HepG2 (cell line): Measurements from ENCODE around the gene PCDH12. TPM values are rescaled to one million over a fixed set of nuclear protein-coding genes. Genes with fewer than 3 reads are reported as not detected.

Experiments used
- ATAC-seq: fragments of 200-7000 bp; cut with Tn5 transposase; 3 replicates; pipeline ENCODE4 v1.9.1; 2020; ENCODE audit warnings: mild to moderate bottlenecking, moderate library complexity
- BruUV-seq: library from RNA; stranded (reverse); fragments of 400-500 nt; replicated peaks from 2 replicates; lab custom pipeline; 2021; lab: Mats Ljungman, UMichigan
- CTCF ChIA-PET: fragments of 300-600 bp; formaldehyde crosslinking; extraction: SDS; loops from one replicate; lab custom pipeline; 2021; ENCODE audit warnings: low total read pairs, inconsistent platforms, low intra/inter-chr PET ratio; lab: Yijun Ruan, JAX
- POLR2A ChIA-PET: fragments of 350-600 bp; sonication (Branson Sonifier 250); formaldehyde crosslinking; loops from one replicate; lab custom pipeline; 2020; ENCODE audit warnings: antibody characterized with exemption, inconsistent platforms; lab: Yijun Ruan, JAX
- DNase-seq: peaks from one replicate; pipeline ENCODE4 v3.0.0-alpha.2; 2015; ENCODE audit warnings: low spot score
- FAIRE-seq: peaks from 3 replicates; lab custom pipeline; 2011; peaks lifted over from hg19 to GRCh38; lab: Jason Lieb, UNC
- H2AFZ ChIP-seq: one replicate; pipeline ENCODE4 v1.6.1; 2011; ENCODE audit warnings: low read length, inconsistent platforms
- H3K27ac ChIP-seq: fragments of 300-600 bp; 3 replicates; pipeline ENCODE4 v1.8.0; 2011; ENCODE audit warnings: mixed run types, mild to moderate bottlenecking, mixed read lengths, low read length, inconsistent platforms; ENCODE audit not compliant: insufficient read depth; ENCODE audit errors: extremely low read length
- H3K27me3 ChIP-seq, 2 experiments: fragments of 200-600 bp in 1 of 2; 2 replicates in 1 of 2; 3 replicates in 1 of 2; pipeline versions ENCODE4 v1.6.0 to v1.8.0; 2011; ENCODE audit warnings: low read length in 2 of 2, mild to moderate bottlenecking in 2 of 2, moderate library complexity in 2 of 2, inconsistent platforms in 1 of 2; ENCODE audit not compliant: insufficient read depth in 2 of 2, control insufficient read depth in 1 of 2
- H3K36me3 ChIP-seq, 2 experiments: fragments of 200-600 bp in 1 of 2; replicated peaks in 1 of 2; 2 replicates in 1 of 2; 3 replicates in 1 of 2; pipeline versions ENCODE4 v1.5.1 to v1.8.0; 2011; ENCODE audit warnings: low read length in 2 of 2, inconsistent platforms in 1 of 2; ENCODE audit not compliant: insufficient read depth in 2 of 2, control insufficient read depth in 1 of 2
- H3K4me1 ChIP-seq: 2 replicates; pipeline ENCODE4 v1.5.1; 2012; ENCODE audit warnings: low read length, inconsistent platforms; ENCODE audit not compliant: insufficient read depth
- H3K4me2 ChIP-seq: 2 replicates; pipeline ENCODE4 v1.6.0; 2011; ENCODE audit warnings: low read depth, low read length, inconsistent platforms
- H3K4me3 ChIP-seq, 3 experiments: fragments of 200-600 bp in 1 of 3; sonication (generic), shearing (Covaris generic) in 1 of 3; replicated peaks in 1 of 3; 2 replicates each; pipeline ENCODE4 v1.5.1; 2011 to 2016; ENCODE audit warnings: low read length in 3 of 3, inconsistent platforms in 2 of 3, low read depth in 2 of 3, mild to moderate bottlenecking in 2 of 3, control low read depth in 1 of 3, mixed read lengths in 1 of 3; ENCODE audit not compliant: insufficient read depth in 1 of 3
- H3K79me2 ChIP-seq: one replicate; pipeline ENCODE4 v1.6.1; 2011; ENCODE audit warnings: low read length, inconsistent platforms; ENCODE audit not compliant: insufficient read depth
- H3K9ac ChIP-seq: 2 replicates; pipeline ENCODE4 v1.6.0; 2011; ENCODE audit warnings: mild to moderate bottlenecking, low read depth, low read length, inconsistent platforms; ENCODE audit not compliant: insufficient read depth
- H3K9me3 ChIP-seq: 2 replicates; pipeline ENCODE4 v1.5.1; 2012; ENCODE audit warnings: mild to moderate bottlenecking, low read length
- H4K20me1 ChIP-seq: 2 replicates; pipeline ENCODE4 v1.6.0; 2011; ENCODE audit warnings: inconsistent platforms, mild to moderate bottlenecking, low read length, moderate library complexity; ENCODE audit not compliant: insufficient read depth
- ATRX ChIP-seq: sonication (generic); formaldehyde crosslinking; IDR thresholded peaks from 2 replicates; pipeline ENCODE4 v1.4.0; 2020; ENCODE audit warnings: missing genetic modification reagents, borderline replicate concordance
- CBFB ChIP-seq: sonication (generic); formaldehyde crosslinking; IDR thresholded peaks from 2 replicates; pipeline ENCODE4 v1.4.0; 2020; ENCODE audit warnings: missing genetic modification reagents
- KDM5B ChIP-seq: sonication (generic); formaldehyde crosslinking; IDR thresholded peaks from 2 replicates; pipeline ENCODE4 v1.4.0; 2020; ENCODE audit warnings: missing genetic modification reagents, mild to moderate bottlenecking, borderline replicate concordance
- MEIS1 ChIP-seq: sonication (generic); formaldehyde crosslinking; IDR thresholded peaks from 2 replicates; pipeline ENCODE4 v1.9.0; 2021; ENCODE audit warnings: mild to moderate bottlenecking, missing genetic modification reagents, moderate library complexity, borderline replicate concordance
- NFYC ChIP-seq: IDR thresholded peaks from 2 replicates; pipeline ENCODE4 v1.6.1; 2016; ENCODE audit warnings: missing genetic modification reagents, missing compliant biosample characterization
- PLSCR1 ChIP-seq: sonication (generic); formaldehyde crosslinking; IDR thresholded peaks from 2 replicates; pipeline ENCODE4 v1.5.0; 2020; ENCODE audit warnings: missing genetic modification reagents, mild to moderate bottlenecking, borderline replicate concordance
- POLR2AphosphoS2 ChIP-seq: IDR thresholded peaks from 2 replicates; pipeline ENCODE4 v1.6.1; 2011; ENCODE audit warnings: low read depth, low read length, improper control_type of control experiment
- TP53 ChIP-seq: sonication (generic); formaldehyde crosslinking; conservative IDR thresholded peaks from 2 replicates; pipeline ENCODE4 v1.4.0; 2020; ENCODE audit warnings: missing genetic modification reagents
- ZFP90 ChIP-seq: sonication (generic); formaldehyde crosslinking; IDR thresholded peaks from 2 replicates; pipeline ENCODE4 v1.8.0; 2022; ENCODE audit warnings: missing genetic modification reagents, mild to moderate bottlenecking, inconsistent platforms, borderline replicate concordance
- ZNF326 ChIP-seq: sonication (generic); formaldehyde crosslinking; IDR thresholded peaks from 2 replicates; pipeline ENCODE4 v1.4.0; 2020; ENCODE audit warnings: missing genetic modification reagents, borderline replicate concordance
- ZNF543 ChIP-seq: sonication (generic); formaldehyde crosslinking; IDR thresholded peaks from 2 replicates; pipeline ENCODE4 v1.4.0; 2020; ENCODE audit warnings: mild to moderate bottlenecking, missing genetic modification reagents
- ZNF563 ChIP-seq: sonication (generic); formaldehyde crosslinking; IDR thresholded peaks from 2 replicates; pipeline ENCODE4 v1.8.0; 2022; ENCODE audit warnings: mild to moderate bottlenecking, moderate library complexity, missing genetic modification reagents
- ZNF776 ChIP-seq: sonication (generic); formaldehyde crosslinking; IDR thresholded peaks from 2 replicates; pipeline ENCODE4 v1.4.0; 2020; ENCODE audit warnings: mild to moderate bottlenecking, missing genetic modification reagents
- ZSCAN29 ChIP-seq: sonication (generic); formaldehyde crosslinking; conservative IDR thresholded peaks from 2 replicates; pipeline ENCODE4 v1.4.0; 2020; ENCODE audit warnings: mild to moderate bottlenecking, missing genetic modification reagents
- WGBS: methylation state at CpG from one replicate; pipeline ENCODE4 v1.1.6; 2017; ENCODE audit warnings: low lambda C conversion rate; 5-methylcytosine and 5-hydroxymethylcytosine counted together
- in situ Hi-C: cut with HindIII; loops from 2 replicates; pipeline ENCODE4 v1.10.0; 2017; ENCODE audit warnings: low pct_unique_long_range_greater_than_20kb; ENCODE audit not compliant: extremely low pct_ligation_motif_present
- intact Hi-C: fragments of 100-400 bp; cut with micrococcal nuclease; formaldehyde crosslinking; loops from one replicate; pipeline ENCODE4 v1.10.0; 2022; ENCODE audit not compliant: unreplicated experiment
- polyA plus RNA-seq, 8 experiments: library from polyadenylated mRNA; depleted of rRNA in 3 of 8; stranded (reverse) in 7 of 8; unstranded in 1 of 8; fragments of >200 nt; fragmentation: Illumina TruSeq in 4 of 8; extraction: Trizol in 4 of 8; gene quantifications; 2 replicates each; pipeline versions ENCODE4 v1.2.1 to v1.2.3, GENCODE V29; 2011 to 2016; ENCODE audit warnings: low read depth in 4 of 8, missing spikeins in 1 of 8, mixed read lengths in 1 of 8; ENCODE audit not compliant: insufficient read depth in 1 of 8
- total RNA-seq, 5 experiments: library from RNA; depleted of rRNA; stranded (reverse); fragments of >200 nt; fragmentation: Illumina TruSeq; extraction: Trizol; gene quantifications; 2 replicates each; pipeline ENCODE4 v1.2.3, GENCODE V29; 2016; ENCODE audit warnings: low read depth in 1 of 5

PCDH12 gene
- total and polyA plus RNA-seq, 2 of the 13 experiments (the other 11 are each of a cell fraction or from before 2014, with no cell fraction given) = not detected

GRCh38 chr5:141906517-141906916 is 51.5 kb downstream of the PCDH12 start (continued):
- TF ChIP-seq ZNF543 = no peak
- TF ChIP-seq MEIS1 = no peak
- TF ChIP-seq ZNF326 (CRISPR knock-in tag) = no peak
- no peak for TF ChIP-seq CBFB (CRISPR knock-in tag)
- no peak for TF ChIP-seq ZSCAN29 (CRISPR knock-in tag)

- in situ Hi-C loops = no loop called here
- POLR2A ChIA-PET = no interaction called here
- WGBS = 40% methylated on average over 5 of the region's 5 CpGs
Observed at GRCh38 chr5:141904551-141904950, 53.5 kb downstream of the PCDH12 start.

More at GRCh38 chr5:141904551-141904950, 53.5 kb downstream of the PCDH12 start:
- Histone ChIP-seq H3K27me3 (peaks cover 0 to 5% of the 10 kb centered on the region in 2 experiments; a peak in 1 of 5 replicates), H3K4me3 (no peak overlapping the region), H3K27ac (no peak overlapping the region), H3K4me1 (no peaks in the 10 kb centered on the region), H3K9me3 (no peaks in the 10 kb centered on the region), H3K79me2 (no peaks in the 10 kb centered on the region), H3K4me2 (no peak overlapping the region), H3K9ac (no peak overlapping the region), H3K36me3 (no peaks in the 10 kb centered on the region), H2AFZ (no peak overlapping the region), H4K20me1 (no peaks in the 10 kb centered on the region)
- intact Hi-C loops = no loop called here
- CTCF ChIA-PET = no interaction called here
- BruUV-seq = no TSS peak
- ATAC-seq (no peak), FAIRE-seq (no peak), DNase-seq (no peak)
- TF ChIP-seq NFYC (CRISPR knock-in tag) (no peak), POLR2AphosphoS2 (no peak), TP53 (no peak), ZNF563 (no peak), ZFP90 (CRISPR knock-in tag) (no peak), ZNF776 (CRISPR knock-in tag) (no peak), ATRX (no peak), PLSCR1 (CRISPR knock-in tag) (no peak), KDM5B (CRISPR knock-in tag) (no peak)
